NCI-H345 treated with DMSO at 0.1 percent for 48 hours (cell line): Measurements from ENCODE around the gene SDCCAG8.

Experiments
- DNase-seq: peaks from one replicate; lab custom pipeline; 2025; ENCODE audit not compliant: unreplicated experiment; lab: John Stamatoyannopoulos, UW

SDCCAG8 gene

GRCh38 chr1:243535014-243535413, 279.2 kb downstream of the SDCCAG8 start:
- no peak for DNase-seq

- no peak for DNase-seq
Observed at GRCh38 chr1:243539636-243540035, 283.8 kb downstream of the SDCCAG8 start.

- DNase-seq = no peak
Observed at GRCh38 chr1:243542739-243543415, 287.0 kb downstream of the SDCCAG8 start.

- DNase-seq = no peak
Observed at GRCh38 chr1:243543501-243543900, 287.7 kb downstream of the SDCCAG8 start.

GRCh38 chr1:243546457-243546856, 290.6 kb downstream of the SDCCAG8 start:
- DNase-seq = no peak

GRCh38 chr1:243547891-243548290, 292.1 kb downstream of the SDCCAG8 start:
- DNase-seq = no peak

GRCh38 chr1:243548516-243548915, 292.7 kb downstream of the SDCCAG8 start:
- DNase-seq = no peak

GRCh38 chr1:243549108-243549507, 293.3 kb downstream of the SDCCAG8 start:
- no peak for DNase-seq
